Daoy (cell line): ENCODE data around the gene EIF4E3. TPM values are rescaled to one million over a fixed set of nuclear protein-coding genes. Genes with fewer than 3 reads are reported as not detected.

Source experiments
- DNase-seq: peaks from one replicate; pipeline ENCODE4 v3.0.0-alpha.2; 2015; ENCODE audit warnings: low read depth
- total RNA-seq: library from RNA; depleted of rRNA; stranded (reverse); fragments of >200 nt; shearing (Covaris generic); gene quantifications from 2 replicates; pipeline ENCODE4 v1.2.3, GENCODE V29; 2014; rRNA removed

The EIF4E3 gene
- total RNA-seq, 1 experiment from 2014 or later, result 1.7 TPM

DNA sequence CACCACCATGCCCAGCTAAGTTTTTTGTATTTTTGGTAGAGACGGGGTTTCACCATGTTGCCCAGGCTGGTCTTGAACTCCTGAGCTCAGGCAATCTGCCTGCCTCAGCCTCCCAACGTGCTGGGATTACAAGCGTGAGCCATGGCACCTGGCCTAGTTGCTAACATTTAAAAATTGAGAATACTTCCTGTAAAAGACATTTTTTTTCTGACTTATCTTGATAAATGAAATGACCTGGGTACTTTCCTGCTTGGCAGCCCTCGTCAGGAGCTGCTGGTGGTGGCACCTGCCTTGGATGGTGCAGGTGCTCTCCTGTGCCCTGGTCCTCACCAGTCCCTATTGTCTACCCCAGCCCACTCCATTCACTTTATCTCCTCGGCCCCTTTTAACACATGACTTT, 74.8 kb downstream of the EIF4E3 start:
- DNase-seq, result no peak

DNA sequence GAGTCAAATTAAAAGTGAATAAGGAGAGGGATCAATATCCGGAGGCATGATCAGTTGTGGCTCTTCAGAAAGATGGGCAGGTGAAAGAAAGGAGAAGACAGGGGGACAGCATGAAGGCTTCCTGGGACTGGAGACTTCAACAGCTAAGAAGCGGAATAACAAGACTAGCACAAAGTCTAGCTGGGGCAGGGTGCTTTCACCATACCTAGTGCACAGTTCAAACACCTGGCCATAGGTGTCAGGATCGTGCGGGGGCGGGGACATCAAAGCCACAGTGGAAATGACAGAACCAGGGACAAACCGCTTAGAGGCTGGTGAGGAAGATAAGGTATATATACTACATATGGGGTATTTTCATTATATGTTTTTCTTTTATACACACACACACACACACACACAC, 75.4 kb downstream of the EIF4E3 start:
- DNase-seq, result no peak

GRCh38 chr3:71647751-71648150, 77.5 kb downstream of the EIF4E3 start:
- DNase-seq, result no peak

- DNase-seq, result no peak
Measured at GRCh38 chr3:71646971-71647370, 78.2 kb downstream of the EIF4E3 start.

GRCh38 chr3:71645140-71645539, 80.1 kb downstream of the EIF4E3 start:
- DNase-seq, result no peak

DNA sequence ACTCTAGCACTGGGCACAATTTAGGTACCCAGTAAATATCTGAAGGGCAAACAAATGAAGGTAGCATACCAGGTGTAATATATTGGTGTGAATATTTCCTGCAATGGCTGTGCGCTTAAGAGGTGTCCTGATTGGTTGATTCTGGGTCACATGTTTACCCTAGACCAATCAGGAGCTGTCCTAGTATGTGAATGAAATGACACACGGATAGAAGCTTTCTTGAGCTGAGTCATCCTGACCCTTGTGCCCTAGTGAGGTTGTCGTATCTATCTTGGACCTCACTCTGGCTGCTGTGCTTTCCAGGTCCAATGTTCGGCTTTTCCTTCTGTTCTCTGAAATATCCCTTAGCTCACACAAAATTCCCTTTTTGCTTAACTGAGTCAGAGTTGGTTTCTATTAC, 83.5 kb downstream of the EIF4E3 start:
- peak; percentile 5 for DNase-seq

- no peak for DNase-seq
Measured at GRCh38 chr3:71640331-71640983, 84.7 kb downstream of the EIF4E3 start.

DNA sequence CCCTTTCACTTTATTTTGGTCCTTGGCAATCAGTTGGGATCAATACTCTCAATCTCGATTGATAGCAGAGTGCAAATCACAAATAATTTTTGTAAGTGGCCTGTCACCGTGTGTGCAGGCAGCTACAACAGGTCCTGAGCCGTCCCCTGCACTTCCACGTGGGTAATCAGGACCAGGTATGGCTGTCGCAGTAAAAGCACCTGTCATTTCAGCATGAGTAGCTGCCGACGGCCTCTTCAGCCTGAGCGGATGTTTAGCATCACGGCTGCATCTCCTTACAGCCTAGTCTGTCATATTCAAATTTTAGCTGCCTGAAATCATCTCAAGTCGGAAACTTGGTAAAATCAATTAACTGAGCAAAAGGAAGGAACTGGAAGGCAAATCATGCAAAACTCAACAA, 88.7 kb downstream of the EIF4E3 start:
- DNase-seq, result no peak

- no peak for DNase-seq
Measured at GRCh38 chr3:71636001-71636400, 89.2 kb downstream of the EIF4E3 start.

- DNase-seq, result no peak
Measured at GRCh38 chr3:71634671-71635070, 90.5 kb downstream of the EIF4E3 start.

- no peak for DNase-seq
Measured at GRCh38 chr3:71629711-71630110, 95.5 kb downstream of the EIF4E3 start.

GRCh38 chr3:71629289-71629688, 95.9 kb downstream of the EIF4E3 start:
- no peak for DNase-seq

- no peak for DNase-seq
Measured at GRCh38 chr3:71628522-71628921, 96.7 kb downstream of the EIF4E3 start.

GRCh38 chr3:71625676-71626075, 99.5 kb downstream of the EIF4E3 start:
- no peak for DNase-seq

Other genes with a start within 250 kb of the EIF4E3 start
- 34.3 and 42.6 TPM in 2 replicates for gene FOXP1, start 141.7 kb downstream of the EIF4E3 start, total RNA-seq
- 2.5 and 5.0 TPM in 2 replicates for gene GPR27, start 28.5 kb upstream of the EIF4E3 start, total RNA-seq
- 1.0 and 1.9 TPM in 2 replicates for gene PROK2, start 59.7 kb upstream of the EIF4E3 start, total RNA-seq